ENCODE results near the gene CFAP107.
"Not testable (repeated sequence)": the region's sequence is repeated elsewhere in the genome, so short reads cannot be mapped to it uniquely, and the experiment has no call there.

The CFAP107 gene

DNA sequence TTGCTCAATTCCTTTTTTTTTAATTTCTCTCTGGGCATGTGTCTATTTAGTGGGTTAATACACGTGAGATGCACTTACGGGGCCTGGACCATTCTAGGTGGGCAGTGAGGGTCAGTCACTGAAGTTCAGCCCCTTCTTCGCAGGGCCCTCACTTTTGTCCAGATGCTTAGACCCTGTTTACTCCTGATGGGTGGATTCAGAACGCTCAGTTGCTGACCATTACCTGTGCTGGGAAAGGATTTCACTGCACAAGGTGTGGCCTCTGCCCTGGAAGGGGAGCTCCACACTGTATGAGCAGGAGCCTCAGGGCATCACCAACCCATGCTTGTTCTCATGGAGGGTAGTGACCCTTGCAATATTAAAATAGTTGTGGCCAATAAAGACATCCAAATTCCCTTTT is 32.1 kb downstream of the CFAP107 start:
- DNase-seq (ENCODE audit: low spot score): no peak

DNA sequence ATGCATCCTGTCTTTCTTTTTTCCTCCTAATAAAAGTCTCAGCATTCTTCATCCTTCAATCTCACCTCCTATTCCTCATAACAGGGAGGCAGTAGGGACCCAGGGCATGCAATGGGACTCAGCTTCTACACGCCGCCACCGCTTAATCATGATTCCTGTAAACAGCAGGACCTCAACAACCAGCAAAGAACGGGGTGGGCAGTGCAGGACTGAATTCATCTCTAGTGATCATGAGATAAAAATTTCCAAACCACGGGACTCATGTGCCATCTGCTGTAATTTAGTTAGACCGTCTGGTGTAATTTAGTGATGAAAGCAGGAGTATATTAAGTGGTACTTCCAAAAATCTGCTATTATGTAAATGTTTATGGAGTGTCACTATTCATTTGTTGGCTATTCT is 32.9 kb downstream of the CFAP107 start:
- no peak for DNase-seq (ENCODE audit: low spot score)

DNA sequence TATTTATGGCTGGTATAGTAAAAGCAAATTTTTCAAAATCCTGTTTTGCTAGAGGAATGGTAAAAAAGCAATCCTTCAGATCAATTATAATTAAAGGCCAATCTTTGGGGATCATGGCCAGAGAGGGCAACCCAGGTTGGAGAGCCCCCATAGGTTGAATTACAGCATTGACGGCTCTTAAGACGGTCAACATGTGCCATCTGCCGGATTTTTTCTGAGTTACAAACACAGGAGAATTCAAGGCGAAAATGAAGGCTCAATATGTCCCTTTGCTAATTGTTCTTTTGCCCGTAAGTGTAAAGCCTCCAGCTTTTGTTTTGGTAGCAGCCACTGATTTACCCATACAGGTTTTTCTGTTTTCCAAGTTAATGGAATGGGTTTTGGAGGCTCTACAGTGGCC is 35.5 kb downstream of the CFAP107 start:
- DNase-seq (ENCODE audit: low spot score): not testable (repeated sequence)

- not testable (repeated sequence) for DNase-seq (ENCODE audit: low spot score)
Observed at GRCh38 chr1:12783783-12784182, 37.8 kb downstream of the CFAP107 start.

GRCh38 chr1:12784729-12785128 is 38.7 kb downstream of the CFAP107 start:
- DNase-seq (ENCODE audit: low spot score): not testable (repeated sequence)

GRCh38 chr1:12791097-12791496 is 45.1 kb downstream of the CFAP107 start, which contains the start of gene PRAMEF1:
Gene PRAMEF1, plus strand, starts transcription at chr1:12791397. Its CDS starts 1,831 bp downstream, at chr1:12793228.
- not testable (repeated sequence) for DNase-seq (ENCODE audit: low spot score)

- no peak for DNase-seq (ENCODE audit: low spot score)
Observed at GRCh38 chr1:12798911-12799310, 52.9 kb downstream of the CFAP107 start.

DNA sequence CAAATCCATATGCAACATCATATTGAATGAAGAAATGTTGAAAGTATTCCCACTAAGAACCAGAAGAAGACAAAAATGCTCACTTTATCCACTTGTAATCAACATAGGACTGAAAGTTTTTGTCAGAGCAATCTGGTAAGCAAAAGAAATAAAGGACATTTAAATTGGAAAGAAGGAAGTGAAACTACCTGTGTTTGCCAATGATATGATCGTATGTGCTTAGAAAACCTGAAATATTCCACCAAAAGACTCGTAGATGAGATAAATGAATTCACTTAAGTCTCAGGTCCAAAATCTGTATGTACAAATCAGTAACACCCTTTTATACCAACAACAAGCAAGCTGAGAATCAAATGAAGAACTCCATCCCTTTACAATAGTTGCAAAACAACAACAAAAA is 53.7 kb downstream of the CFAP107 start:
- DNase-seq (ENCODE audit: low spot score): no peak

GRCh38 chr1:12809933-12810332 is 63.9 kb downstream of the CFAP107 start:
- DNase-seq (ENCODE audit: low spot score): no peak

DNA sequence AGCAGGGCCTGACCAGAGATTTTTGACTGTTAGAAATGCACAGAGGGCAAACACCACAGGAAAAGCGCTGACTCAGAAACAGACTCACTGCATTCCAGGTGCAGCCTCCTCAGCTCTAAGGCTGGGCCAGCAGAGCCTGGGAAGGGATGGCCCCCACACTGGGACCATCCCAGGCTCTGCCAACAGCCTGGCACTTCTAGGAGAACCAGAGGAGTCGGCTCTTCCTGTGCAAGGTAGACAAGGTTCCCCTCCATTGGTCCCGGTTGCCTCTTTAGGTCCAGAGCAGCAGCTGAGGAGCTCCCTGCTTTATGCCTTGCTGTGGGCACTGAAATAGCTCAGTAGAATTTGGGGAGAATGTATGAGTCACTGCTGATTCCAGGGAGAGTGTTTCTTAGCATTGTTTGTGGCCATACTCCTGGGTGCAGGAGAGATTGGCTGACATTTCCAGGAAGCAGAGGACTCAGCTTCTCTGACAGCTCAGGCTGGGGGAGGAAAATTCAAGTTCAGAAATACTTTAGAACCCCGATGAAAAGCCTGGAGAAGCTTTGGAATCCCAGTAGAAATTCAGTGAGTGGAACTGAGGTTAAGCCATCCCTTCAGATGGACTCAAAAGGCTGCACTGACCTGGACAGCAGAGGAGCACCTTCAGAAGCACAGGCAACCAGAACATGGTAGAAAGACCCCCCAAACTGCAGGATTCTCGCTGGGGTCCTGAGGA is 64.8 kb downstream of the CFAP107 start:
- no peak for DNase-seq (ENCODE audit: low spot score)

DNA sequence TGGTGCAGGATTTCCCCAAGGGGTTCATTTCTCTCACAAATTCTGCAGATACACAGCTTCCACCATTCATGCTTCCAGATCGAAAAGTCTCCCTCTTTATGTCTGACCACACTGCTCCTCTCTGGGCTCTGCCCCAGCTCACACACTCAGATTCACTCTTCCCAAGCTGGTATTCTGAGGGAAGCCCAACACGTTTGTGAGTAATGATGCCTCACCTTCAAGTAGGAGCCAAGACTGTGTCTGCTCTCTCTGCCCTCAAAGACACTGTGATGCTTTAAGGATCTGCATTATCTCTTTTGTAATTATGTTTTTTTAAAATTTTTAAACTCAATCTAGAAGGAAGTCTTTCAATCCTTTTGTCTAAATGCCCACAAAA is 65.4 kb downstream of the CFAP107 start:
- no peak for DNase-seq (ENCODE audit: low spot score)
